Measurements from ENCODE around the gene PITPNM3. TPM values are rescaled to one million over a fixed set of nuclear protein-coding genes. Genes with fewer than 3 reads are reported as not detected.

Gene PITPNM3
- total RNA-seq, 2 donors from 2014 or later = 5.3 to 7.9 TPM

DNA sequence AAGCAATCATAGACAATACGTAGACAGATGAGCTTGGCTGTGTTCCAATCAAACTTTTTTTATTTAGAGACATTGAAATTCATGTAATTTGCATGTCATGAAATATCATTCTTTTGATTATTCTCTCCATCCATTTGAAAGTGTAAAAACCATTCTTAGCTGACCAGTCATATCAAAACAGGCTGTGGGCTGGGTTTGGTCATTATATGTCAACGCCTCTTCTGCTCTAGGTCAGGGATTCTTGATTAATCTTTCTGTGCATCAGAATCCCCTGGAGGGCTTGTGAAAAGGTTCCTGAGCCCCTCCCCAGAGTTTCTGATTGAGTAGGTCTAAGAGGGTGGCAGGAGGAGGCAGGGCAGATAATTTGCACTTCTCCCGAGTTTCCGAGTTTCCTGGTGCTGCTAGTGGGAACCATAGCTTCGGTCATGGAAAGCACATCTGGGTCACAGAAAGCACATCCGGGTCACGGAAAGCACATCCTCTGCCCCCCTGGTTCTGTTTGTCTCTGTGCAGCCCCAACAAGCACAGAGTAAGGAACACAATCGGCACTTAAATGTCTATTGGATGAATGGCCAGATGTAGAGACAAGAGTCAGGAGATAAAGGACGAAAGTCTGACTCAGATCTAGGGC, 95.7 kb downstream of the PITPNM3 start:
- intact Hi-C loops (cut with DNase I) = no loop called here
- no peaks in the 10 kb centered on the region for H3K9me3 ChIP-seq
- WGBS = 90% methylated on average over 9 of the region's 9 CpGs
- H3K36me3 ChIP-seq = no peaks in the 10 kb centered on the region
- DNase-seq (ENCODE audit: low spot score) = no peak
- H3K27ac ChIP-seq = no peak overlapping the region
- H3K4me1 ChIP-seq (replicated peaks) = no peaks in the 10 kb centered on the region
- TF ChIP-seq, protein P1, sequence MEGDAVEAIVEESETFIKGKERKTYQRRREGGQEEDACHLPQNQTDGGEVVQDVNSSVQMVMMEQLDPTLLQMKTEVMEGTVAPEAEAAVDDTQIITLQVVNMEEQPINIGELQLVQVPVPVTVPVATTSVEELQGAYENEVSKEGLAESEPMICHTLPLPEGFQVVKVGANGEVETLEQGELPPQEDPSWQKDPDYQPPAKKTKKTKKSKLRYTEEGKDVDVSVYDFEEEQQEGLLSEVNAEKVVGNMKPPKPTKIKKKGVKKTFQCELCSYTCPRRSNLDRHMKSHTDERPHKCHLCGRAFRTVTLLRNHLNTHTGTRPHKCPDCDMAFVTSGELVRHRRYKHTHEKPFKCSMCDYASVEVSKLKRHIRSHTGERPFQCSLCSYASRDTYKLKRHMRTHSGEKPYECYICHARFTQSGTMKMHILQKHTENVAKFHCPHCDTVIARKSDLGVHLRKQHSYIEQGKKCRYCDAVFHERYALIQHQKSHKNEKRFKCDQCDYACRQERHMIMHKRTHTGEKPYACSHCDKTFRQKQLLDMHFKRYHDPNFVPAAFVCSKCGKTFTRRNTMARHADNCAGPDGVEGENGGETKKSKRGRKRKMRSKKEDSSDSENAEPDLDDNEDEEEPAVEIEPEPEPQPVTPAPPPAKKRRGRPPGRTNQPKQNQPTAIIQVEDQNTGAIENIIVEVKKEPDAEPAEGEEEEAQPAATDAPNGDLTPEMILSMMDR (IDR thresholded peaks at IDR 0.05) = no peak
- TF ChIP-seq POLR2AphosphoS5 (IDR thresholded peaks at IDR 0.05) = no peak
- TF ChIP-seq POLR2A (IDR thresholded peaks at IDR 0.05) = no peak
- no peak overlapping the region for H3K4me3 ChIP-seq
- H3K27me3 ChIP-seq (replicated peaks; ENCODE audit: insufficient read depth) = no peaks in the 10 kb centered on the region

GRCh38 chr17:6458460-6458950, 97.8 kb downstream of the PITPNM3 start:
- H3K36me3 ChIP-seq = no peaks in the 10 kb centered on the region
- no peak for TF ChIP-seq POLR2A (IDR thresholded peaks at IDR 0.05)
- TF ChIP-seq POLR2AphosphoS5 (IDR thresholded peaks at IDR 0.05) = no peak
- TF ChIP-seq, protein P1 (IDR thresholded peaks at IDR 0.05) = no peak
- 88% methylated on average over 14 of the region's 14 CpGs for WGBS
- no peaks in the 10 kb centered on the region for H3K4me1 ChIP-seq (replicated peaks)
- no peak overlapping the region for H3K27ac ChIP-seq
- H3K4me3 ChIP-seq = no peak overlapping the region
- H3K9me3 ChIP-seq = no peaks in the 10 kb centered on the region
- H3K27me3 ChIP-seq (replicated peaks; ENCODE audit: insufficient read depth) = no peaks in the 10 kb centered on the region
- no peak for DNase-seq (ENCODE audit: low spot score)
- intact Hi-C loops (cut with DNase I) = no loop called here

DNA sequence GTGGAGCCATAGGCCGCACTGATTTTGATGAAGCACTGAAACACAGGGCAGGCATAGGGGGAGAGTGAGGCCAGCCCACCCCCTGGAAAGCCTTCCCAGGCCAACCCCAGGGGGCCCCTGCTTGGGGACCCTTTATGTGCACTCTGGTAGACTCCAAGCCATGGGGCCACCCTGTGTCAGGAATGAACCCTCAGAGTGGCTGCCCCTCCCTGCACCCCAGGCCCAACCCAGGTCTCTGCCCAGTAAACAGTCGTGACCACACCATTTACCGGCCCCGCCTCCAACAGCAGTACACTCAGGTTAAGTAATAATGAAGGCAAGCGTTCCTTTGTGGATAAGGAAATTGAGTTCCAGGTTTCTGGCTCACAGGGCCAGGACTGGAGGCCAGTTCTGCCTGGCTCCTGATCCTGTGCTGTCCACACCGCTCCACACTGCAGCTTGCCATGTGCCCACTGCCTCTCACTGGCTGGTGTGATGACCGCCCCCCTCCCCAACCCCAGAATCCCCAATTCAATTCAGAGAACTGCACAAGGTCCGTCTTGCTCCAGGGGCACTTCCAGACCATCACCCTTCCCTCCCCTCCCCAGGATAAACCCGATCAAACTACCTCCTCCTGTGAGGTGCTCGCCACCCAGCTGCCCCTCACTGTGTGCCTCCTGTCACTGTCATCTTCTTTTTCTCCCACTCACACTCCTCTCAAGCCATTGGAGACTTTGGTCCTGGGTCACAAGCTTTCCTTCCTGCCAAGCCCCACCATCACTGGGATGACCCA, 98.5 kb downstream of the PITPNM3 start:
- H3K4me3 ChIP-seq = no peak overlapping the region
- 80% methylated on average over 10 of the region's 10 CpGs for WGBS

GRCh38 chr17:6456914-6457687, 99.3 kb downstream of the PITPNM3 start:
- DNase-seq (ENCODE audit: low spot score) = no peak

More for the DNA sequence above, 98.5 kb downstream of the PITPNM3 start:
- intact Hi-C loops (cut with DNase I) = no loop called here
- TF ChIP-seq POLR2AphosphoS5 (IDR thresholded peaks at IDR 0.05) = no peak
- TF ChIP-seq, protein P1 (IDR thresholded peaks at IDR 0.05) = no peak
- no peak for TF ChIP-seq POLR2A (IDR thresholded peaks at IDR 0.05)
- Histone ChIP-seq H3K9me3 (no peaks in the 10 kb centered on the region), H3K27ac (no peak overlapping the region), H3K27me3 (replicated peaks; ENCODE audit: insufficient read depth) (no peaks in the 10 kb centered on the region), H3K4me1 (replicated peaks) (no peaks in the 10 kb centered on the region), H3K36me3 (no peaks in the 10 kb centered on the region)
- DNase-seq (ENCODE audit: low spot score) = no peak

More at GRCh38 chr17:6456914-6457687, 99.3 kb downstream of the PITPNM3 start:
- Histone ChIP-seq H3K27ac (no peak overlapping the region), H3K27me3 (replicated peaks; ENCODE audit: insufficient read depth) (no peaks in the 10 kb centered on the region), H3K9me3 (no peaks in the 10 kb centered on the region), H3K4me3 (no peak overlapping the region), H3K36me3 (no peaks in the 10 kb centered on the region), H3K4me1 (replicated peaks) (no peaks in the 10 kb centered on the region)
- TF ChIP-seq POLR2AphosphoS5 (IDR thresholded peaks at IDR 0.05) (no peak), POLR2A (IDR thresholded peaks at IDR 0.05) (no peak)
- TF ChIP-seq, protein P1 (IDR thresholded peaks at IDR 0.05) = no peak
- intact Hi-C loops (cut with DNase I) = no loop called here
- 81% methylated on average over 14 of the region's 14 CpGs for WGBS
